OCI-LY1 (cell line): ENCODE data around the gene ZNF816.
"Not testable (repeated sequence)": the region's sequence is repeated elsewhere in the genome, so short reads cannot be mapped to it uniquely, and the experiment has no call there.

Experiments used
- H2AFZ ChIP-seq: fragments of 200-600 bp; sonication (generic), shearing (Covaris generic); 2 replicates; pipeline ENCODE4 v1.6.0; 2014; ENCODE audit warnings: antibody characterized with exemption, mild to moderate bottlenecking, low read length
- H3F3A ChIP-seq: fragments of 200-600 bp; sonication (generic), shearing (Covaris generic); 2 replicates; pipeline ENCODE4 v1.6.0; 2014; ENCODE audit warnings: mild to moderate bottlenecking, antibody characterized with exemption, low read length, moderate library complexity; ENCODE audit not compliant: insufficient read depth
- H3K27ac ChIP-seq: fragments of 200-600 bp; sonication (generic); 2 replicates; pipeline ENCODE4 v1.5.1; 2014; ENCODE audit warnings: low read length, mixed run types, mild to moderate bottlenecking, low read depth; ENCODE audit not compliant: poor library complexity, severe bottlenecking
- H3K27me3 ChIP-seq: fragments of 200-600 bp; sonication (generic); 2 replicates; pipeline ENCODE4 v1.6.0; 2014; ENCODE audit warnings: antibody characterized with exemption, mild to moderate bottlenecking, low read length, moderate library complexity; ENCODE audit not compliant: insufficient read depth
- H3K36me3 ChIP-seq: fragments of 200-600 bp; sonication (generic); 2 replicates; pipeline ENCODE4 v1.6.1; 2014; ENCODE audit warnings: mild to moderate bottlenecking, antibody characterized with exemption, low read length, moderate library complexity, mixed read lengths; ENCODE audit not compliant: insufficient read depth
- H3K4me1 ChIP-seq: fragments of 200-600 bp; sonication (generic); 2 replicates; pipeline ENCODE4 v1.5.1; 2014; ENCODE audit warnings: mild to moderate bottlenecking, low read length, moderate library complexity; ENCODE audit not compliant: insufficient read depth, severe bottlenecking
- H3K4me2 ChIP-seq: fragments of 200-600 bp; sonication (generic), shearing (Covaris generic); 2 replicates; pipeline ENCODE4 v1.6.1; 2014; ENCODE audit warnings: low read length
- H3K4me3 ChIP-seq: fragments of 200-600 bp; sonication (generic); 2 replicates; pipeline ENCODE4 v1.5.1; 2014; ENCODE audit warnings: low read length, low read depth, mild to moderate bottlenecking, mixed read lengths; ENCODE audit not compliant: poor library complexity, severe bottlenecking
- H3K79me2 ChIP-seq: fragments of 200-600 bp; shearing (Covaris generic); 2 replicates; pipeline ENCODE4 v1.6.1; 2016; ENCODE audit warnings: mixed run types, low read length, mixed read lengths; ENCODE audit not compliant: insufficient read depth
- H3K9ac ChIP-seq: fragments of 200-600 bp; sonication (generic), shearing (Covaris generic); 2 replicates; pipeline ENCODE4 v1.6.1; 2014; ENCODE audit warnings: mild to moderate bottlenecking, low read length, mixed read lengths
- H3K9me2 ChIP-seq: fragments of 200-600 bp; sonication (generic), shearing (Covaris generic); 2 replicates; pipeline ENCODE4 v1.6.1; 2014; ENCODE audit warnings: low read depth, mild to moderate bottlenecking, low read length, mixed read lengths
- H3K9me3 ChIP-seq: fragments of 200-600 bp; shearing (Covaris generic); 2 replicates; pipeline ENCODE4 v1.6.1; 2014; ENCODE audit warnings: low read length, mixed read lengths
- H4K20me1 ChIP-seq: fragments of 200-600 bp; sonication (generic), shearing (Covaris generic); 2 replicates; pipeline ENCODE4 v1.6.0; 2016; ENCODE audit warnings: mild to moderate bottlenecking, low read length; ENCODE audit not compliant: insufficient read depth
- CTCF ChIP-seq: fragments of 200-600 bp; sonication (generic), shearing (Covaris generic); IDR thresholded peaks from 2 replicates; pipeline ENCODE4 v1.5.1; 2017; ENCODE audit warnings: mild to moderate bottlenecking, antibody characterized with exemption, low read length, moderate library complexity, mixed read lengths
- EZH2 ChIP-seq: fragments of 200-600 bp; sonication (generic), shearing (Covaris generic); IDR thresholded peaks from 2 replicates; pipeline ENCODE4 v1.8.0; 2017; ENCODE audit warnings: borderline replicate concordance, mixed run types, mild to moderate bottlenecking, antibody characterized with exemption, low read length, moderate library complexity, mixed read lengths

Gene ZNF816

GRCh38 chr19:52948025-52948770 lies 14.5 kb downstream of the ZNF816 start:
- H2AFZ ChIP-seq: no peak overlapping the region
- no peak overlapping the region for H3K4me2 ChIP-seq
- H4K20me1 ChIP-seq: no peaks in the 10 kb centered on the region
- H3K27me3 ChIP-seq: no peaks in the 10 kb centered on the region
- no peaks in the 10 kb centered on the region for H3K4me1 ChIP-seq
- H3F3A ChIP-seq: no peaks in the 10 kb centered on the region
- TF ChIP-seq EZH2 (no peak), CTCF (no peak)
- no peaks in the 10 kb centered on the region for H3K79me2 ChIP-seq
- no peaks in the 10 kb centered on the region for H3K9me2 ChIP-seq
- H3K9me3 ChIP-seq: peaks cover 47% of the 10 kb centered on the region
- H3K36me3 ChIP-seq: peaks cover 39% of the 10 kb centered on the region
- H3K27ac ChIP-seq: no peak overlapping the region
- H3K4me3 ChIP-seq: no peak overlapping the region
- H3K9ac ChIP-seq: no peak overlapping the region

GRCh38 chr19:52946322-52947310 lies 16.1 kb downstream of the ZNF816 start:
- H3K9me2 ChIP-seq: no peaks in the 10 kb centered on the region
- H3K9ac ChIP-seq: no peak overlapping the region
- H3F3A ChIP-seq: no peaks in the 10 kb centered on the region
- no peaks in the 10 kb centered on the region for H3K79me2 ChIP-seq
- no peak overlapping the region for H3K4me3 ChIP-seq
- peaks cover 5% of the 10 kb centered on the region for H3K4me1 ChIP-seq
- H2AFZ ChIP-seq: no peak overlapping the region
- H4K20me1 ChIP-seq: no peaks in the 10 kb centered on the region
- no peaks in the 10 kb centered on the region for H3K27me3 ChIP-seq
- no peak overlapping the region for H3K27ac ChIP-seq
- TF ChIP-seq CTCF (no peak), EZH2 (no peak)
- no peak overlapping the region for H3K4me2 ChIP-seq
- peaks cover 36% of the 10 kb centered on the region for H3K9me3 ChIP-seq
- peaks cover 24% of the 10 kb centered on the region for H3K36me3 ChIP-seq

- Histone ChIP-seq H4K20me1 (no peaks in the 10 kb centered on the region), H3K36me3 (peaks cover 15% of the 10 kb centered on the region), H2AFZ (no peak overlapping the region), H3K4me3 (no peak overlapping the region), H3K4me1 (peaks cover 9% of the 10 kb centered on the region), H3K9ac (no peak overlapping the region), H3K9me3 (peaks cover 28% of the 10 kb centered on the region), H3K4me2 (no peak overlapping the region), H3F3A (no peaks in the 10 kb centered on the region), H3K79me2 (no peaks in the 10 kb centered on the region), H3K9me2 (no peaks in the 10 kb centered on the region), H3K27me3 (no peaks in the 10 kb centered on the region), H3K27ac (no peak overlapping the region)
- TF ChIP-seq CTCF (no peak), EZH2 (no peak)
These were observed 16.9 kb downstream of the ZNF816 start for GRCh38 chr19:52945652-52946321.

GRCh38 chr19:52944703-52945493 lies 17.8 kb downstream of the ZNF816 start:
- not testable (repeated sequence) for H3K79me2 ChIP-seq, H3F3A ChIP-seq, H3K4me1 ChIP-seq, H3K27ac ChIP-seq, H2AFZ ChIP-seq, H4K20me1 ChIP-seq, H3K9me2 ChIP-seq, H3K9ac ChIP-seq, H3K27me3 ChIP-seq, H3K36me3 ChIP-seq, H3K4me3 ChIP-seq, H3K4me2 ChIP-seq
- H3K9me3 ChIP-seq: peaks cover 20% of the 10 kb centered on the region
